PFSK-1 (cell line): ENCODE results near the gene COMTD1.

ENCODE experiments used
- FOXP2 ChIP-seq: optimal IDR thresholded peaks from 2 replicates; pipeline ENCODE3; 2011; ENCODE audit warnings: borderline replicate concordance, control low read depth, inconsistent platforms; ENCODE audit not compliant: insufficient read depth; ENCODE audit errors: extremely low read length, extremely low read depth
- POLR2AphosphoS5 ChIP-seq: IDR thresholded peaks from 2 replicates; pipeline ENCODE4 v1.6.1; 2012; ENCODE audit warnings: low read depth, mild to moderate bottlenecking, control low read depth, low read length, moderate library complexity
- SIN3A ChIP-seq: IDR thresholded peaks from 2 replicates; pipeline ENCODE4 v1.6.1; 2012; ENCODE audit warnings: mild to moderate bottlenecking, low read length, moderate library complexity, borderline replicate concordance; ENCODE audit not compliant: insufficient read depth
- TAF1 ChIP-seq: IDR thresholded peaks from 2 replicates; pipeline ENCODE4 v1.6.1; 2012; ENCODE audit warnings: low read length, control low read depth, borderline replicate concordance; ENCODE audit not compliant: insufficient read depth
- TF ChIP-seq, protein P1 (sequence below), 2 experiments: IDR thresholded peaks; 2 replicates each; pipeline versions ENCODE4 v1.6.1 to v1.8.0; 2011 to 2012; ENCODE audit warnings: low read depth in 2 of 2, low read length in 2 of 2, control low read depth in 1 of 2, inconsistent platforms in 1 of 2, mild to moderate bottlenecking in 1 of 2, moderate library complexity in 1 of 2; ENCODE audit not compliant: insufficient read depth in 1 of 2

The COMTD1 gene

DNA sequence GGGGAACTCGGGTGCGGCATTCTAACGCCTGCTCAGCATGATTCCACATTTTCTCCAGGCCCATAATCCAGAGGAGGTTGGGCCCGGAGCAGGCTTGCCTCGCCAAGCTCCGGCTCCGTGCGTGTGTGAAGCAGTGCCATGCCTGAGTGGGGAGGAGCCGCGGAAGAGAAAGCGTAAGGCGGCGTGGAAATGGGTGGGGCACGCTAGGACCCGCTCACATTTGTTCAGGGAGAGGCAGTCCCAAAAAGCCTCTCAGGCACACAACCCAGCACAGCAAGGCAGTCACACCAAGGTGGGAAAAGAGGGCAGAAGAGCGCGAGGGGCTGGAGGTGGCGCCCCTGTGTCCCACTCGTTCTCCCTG lies 25.9 kb downstream of the COMTD1 start:
- no peak for TF ChIP-seq FOXP2
- TF ChIP-seq, protein P1, sequence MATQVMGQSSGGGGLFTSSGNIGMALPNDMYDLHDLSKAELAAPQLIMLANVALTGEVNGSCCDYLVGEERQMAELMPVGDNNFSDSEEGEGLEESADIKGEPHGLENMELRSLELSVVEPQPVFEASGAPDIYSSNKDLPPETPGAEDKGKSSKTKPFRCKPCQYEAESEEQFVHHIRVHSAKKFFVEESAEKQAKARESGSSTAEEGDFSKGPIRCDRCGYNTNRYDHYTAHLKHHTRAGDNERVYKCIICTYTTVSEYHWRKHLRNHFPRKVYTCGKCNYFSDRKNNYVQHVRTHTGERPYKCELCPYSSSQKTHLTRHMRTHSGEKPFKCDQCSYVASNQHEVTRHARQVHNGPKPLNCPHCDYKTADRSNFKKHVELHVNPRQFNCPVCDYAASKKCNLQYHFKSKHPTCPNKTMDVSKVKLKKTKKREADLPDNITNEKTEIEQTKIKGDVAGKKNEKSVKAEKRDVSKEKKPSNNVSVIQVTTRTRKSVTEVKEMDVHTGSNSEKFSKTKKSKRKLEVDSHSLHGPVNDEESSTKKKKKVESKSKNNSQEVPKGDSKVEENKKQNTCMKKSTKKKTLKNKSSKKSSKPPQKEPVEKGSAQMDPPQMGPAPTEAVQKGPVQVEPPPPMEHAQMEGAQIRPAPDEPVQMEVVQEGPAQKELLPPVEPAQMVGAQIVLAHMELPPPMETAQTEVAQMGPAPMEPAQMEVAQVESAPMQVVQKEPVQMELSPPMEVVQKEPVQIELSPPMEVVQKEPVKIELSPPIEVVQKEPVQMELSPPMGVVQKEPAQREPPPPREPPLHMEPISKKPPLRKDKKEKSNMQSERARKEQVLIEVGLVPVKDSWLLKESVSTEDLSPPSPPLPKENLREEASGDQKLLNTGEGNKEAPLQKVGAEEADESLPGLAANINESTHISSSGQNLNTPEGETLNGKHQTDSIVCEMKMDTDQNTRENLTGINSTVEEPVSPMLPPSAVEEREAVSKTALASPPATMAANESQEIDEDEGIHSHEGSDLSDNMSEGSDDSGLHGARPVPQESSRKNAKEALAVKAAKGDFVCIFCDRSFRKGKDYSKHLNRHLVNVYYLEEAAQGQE (IDR thresholded peaks at IDR 0.05; ENCODE audit: insufficient read depth in 1 of 2, low read depth in 2 of 2, low read length in 2 of 2), result no peak
- TF ChIP-seq TAF1, result no peak; the same call in 1 of the 2 replicates
- TF ChIP-seq SIN3A, result no peak
- no peak for TF ChIP-seq POLR2AphosphoS5

DNA sequence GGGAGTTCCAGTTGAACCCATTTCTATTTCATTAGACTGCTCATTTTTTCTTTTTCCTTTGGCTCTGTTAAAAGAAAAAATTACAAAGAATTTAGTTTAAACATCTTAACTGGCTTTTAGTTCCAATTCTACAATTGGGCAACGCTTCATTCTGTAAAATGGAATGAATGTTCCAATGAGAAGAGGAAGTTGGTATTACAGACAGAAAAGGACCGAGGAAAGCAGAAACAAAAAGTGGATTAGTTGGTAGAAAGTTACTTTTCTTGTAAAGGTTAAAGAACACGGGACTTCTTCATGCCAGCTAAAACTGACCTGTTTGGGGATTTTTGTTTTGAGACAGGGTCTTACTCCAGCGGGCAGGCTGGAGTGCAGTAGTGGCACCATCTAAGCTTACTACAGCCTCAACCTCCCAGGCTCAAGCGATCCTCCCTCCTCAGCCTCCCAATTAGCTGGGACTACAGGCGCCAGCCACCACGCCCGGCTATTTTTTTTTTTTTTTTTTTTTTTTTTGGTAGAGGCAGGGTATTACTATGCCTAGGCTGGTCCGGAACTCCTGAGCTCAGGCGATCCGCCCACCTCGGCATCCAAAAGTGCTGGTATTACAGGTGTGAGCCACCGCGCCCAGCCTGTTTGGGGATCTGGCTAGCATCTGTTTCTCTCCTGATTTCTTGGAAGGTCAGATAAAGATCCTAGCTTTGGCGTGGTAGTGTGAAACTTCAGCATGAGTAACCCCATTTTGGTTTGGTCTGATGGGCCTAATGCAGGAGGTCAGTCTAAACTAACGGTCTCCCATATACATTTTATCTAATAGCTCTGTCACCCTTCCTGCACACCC lies 26.5 kb downstream of the COMTD1 start:
- TF ChIP-seq SIN3A (no peak), FOXP2 (no peak), TAF1 (no peak)
- TF ChIP-seq, protein P1 (IDR thresholded peaks at IDR 0.05; ENCODE audit: insufficient read depth in 1 of 2, low read depth in 2 of 2, low read length in 2 of 2), result no peak

DNA sequence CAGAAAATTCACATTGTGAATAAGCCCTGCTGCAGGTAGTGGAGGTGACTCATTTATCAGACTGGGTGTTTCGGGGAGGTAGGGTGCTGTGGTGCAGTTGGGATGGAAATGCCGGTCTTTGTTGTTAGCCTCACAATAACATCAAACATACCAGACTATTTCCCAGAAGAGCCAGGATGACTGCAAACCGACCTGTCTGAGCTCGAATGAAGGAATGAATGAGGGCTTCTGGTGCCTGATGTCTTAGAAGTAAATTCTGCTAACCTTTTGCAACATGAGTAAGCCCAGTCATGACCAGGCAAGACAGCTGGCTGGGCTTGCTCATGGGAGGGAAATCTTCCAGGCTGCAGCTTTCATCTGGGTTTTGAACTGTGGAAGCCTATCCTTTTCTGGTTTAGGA lies 27.6 kb downstream of the COMTD1 start:
- TF ChIP-seq, protein P1 (IDR thresholded peaks at IDR 0.05; ENCODE audit: insufficient read depth in 1 of 2, low read depth in 2 of 2, low read length in 2 of 2), result no peak
- TF ChIP-seq POLR2AphosphoS5 (no peak), TAF1 (no peak), SIN3A (no peak), FOXP2 (no peak)

DNA sequence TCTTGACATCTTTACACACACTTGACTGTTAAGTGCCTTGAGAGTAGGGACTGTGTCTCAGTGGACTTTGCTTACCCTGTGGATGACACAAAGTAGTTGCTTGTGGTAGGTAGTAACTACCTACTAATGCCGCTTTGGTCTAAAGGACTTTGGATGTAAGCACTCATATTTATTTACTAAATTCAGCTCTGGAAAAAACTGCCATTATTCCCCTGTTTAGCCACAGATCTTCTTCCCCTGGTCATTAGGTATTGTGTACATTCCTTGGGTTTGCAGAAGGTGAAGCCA lies 28.0 kb downstream of the COMTD1 start:
- TF ChIP-seq POLR2AphosphoS5, result no peak
- no peak for TF ChIP-seq TAF1
- no peak for TF ChIP-seq SIN3A
- no peak for TF ChIP-seq FOXP2
- TF ChIP-seq, protein P1 (IDR thresholded peaks at IDR 0.05; ENCODE audit: insufficient read depth in 1 of 2, low read depth in 2 of 2, low read length in 2 of 2), result no peak
